Breast epithelium (tissue), 4 donors: ENCODE results near the gene LRRIQ1. TPM values are rescaled to one million over a fixed set of nuclear protein-coding genes. Genes with fewer than 3 reads are reported as not detected.

ENCODE experiments used
- DNase-seq, 2 donors: peaks; one replicate each; pipeline ENCODE4 v3.0.0-alpha.2; 2019; ENCODE audit warnings: low spot score in 2 of 2
- H3K27ac ChIP-seq, 2 donors: fragments of 200-600 bp; sonication (generic) in 1 of 2; one replicate each; pipeline ENCODE4 v1.5.1; 2016 to 2019; ENCODE audit warnings: mild to moderate bottlenecking in 1 of 2
- H3K27me3 ChIP-seq, 2 donors: fragments of 200-600 bp; sonication (generic) in 1 of 2; one replicate each; pipeline versions ENCODE4 v1.5.1 to v1.6.0; 2017 to 2019; ENCODE audit warnings: control low read depth in 1 of 2, mild to moderate bottlenecking in 1 of 2
- H3K36me3 ChIP-seq: fragments of 200-600 bp; one replicate; pipeline ENCODE4 v1.5.1; 2019
- H3K4me1 ChIP-seq, 2 donors: fragments of 200-600 bp; sonication (generic); one replicate each; pipeline ENCODE4 v1.5.1; 2016 to 2019; ENCODE audit warnings: control low read depth in 1 of 2
- H3K4me3 ChIP-seq, 3 donors: fragments of 200-600 bp; sonication (generic); 1 replicate in 2 of 3; 2 replicates in 1 of 3; pipeline ENCODE4 v1.5.1; 2016 to 2019; ENCODE audit warnings: mild to moderate bottlenecking in 3 of 3, moderate library complexity in 2 of 3
- H3K9me3 ChIP-seq, 2 donors: fragments of 200-600 bp; sonication (generic) in 1 of 2; one replicate each; pipeline ENCODE4 v1.5.1; 2016 to 2019; ENCODE audit warnings: control low read depth in 1 of 2
- CTCF ChIP-seq, 3 donors: fragments of 450-650 bp; IDR thresholded peaks; one replicate each; pipeline ENCODE4 v1.5.1; 2016 to 2017; ENCODE audit warnings: antibody characterized with exemption in 3 of 3, mild to moderate bottlenecking in 3 of 3, moderate library complexity in 3 of 3
- POLR2A ChIP-seq: fragments of 450-650 bp; IDR thresholded peaks from one replicate; pipeline ENCODE4 v1.6.1; 2016; ENCODE audit warnings: antibody characterized with exemption, mild to moderate bottlenecking, moderate library complexity
- POLR2AphosphoS5 ChIP-seq, 3 donors: sonication (generic); formaldehyde crosslinking; IDR thresholded peaks; one replicate each; pipeline ENCODE4 v1.6.1; 2017; ENCODE audit warnings: antibody characterized with exemption in 3 of 3
- intact Hi-C: fragments of 100-400 bp; cut with DNase I; formaldehyde crosslinking; loops from one replicate; pipeline ENCODE4 v1.15.1; 2023; ENCODE audit warnings: low total_unique reads
- total RNA-seq, 3 donors: library from RNA; depleted of rRNA; stranded (reverse); fragments of >200 nt; gene quantifications; one replicate each; pipeline ENCODE4 v1.1.0, GENCODE V29; 2016

Gene LRRIQ1
- total RNA-seq, 3 donors from 2014 or later = 0.16 to 1.5 (median 0.66) TPM

GRCh38 chr12:85155791-85156190 is 119.6 kb downstream of the LRRIQ1 start:
- no peak overlapping the region for H3K4me3 ChIP-seq
- H3K9me3 ChIP-seq = no peaks in the 10 kb centered on the region
- H3K27ac ChIP-seq = no peak overlapping the region
- intact Hi-C loops = no loop called here
- no peaks in the 10 kb centered on the region for H3K4me1 ChIP-seq
- H3K27me3 ChIP-seq = no peaks in the 10 kb centered on the region
- no peak for DNase-seq
- no peaks in the 10 kb centered on the region for H3K36me3 ChIP-seq
- TF ChIP-seq CTCF (IDR thresholded peaks at IDR 0.05) (no peak), POLR2A (no peak), POLR2AphosphoS5 (IDR thresholded peaks at IDR 0.05) (no peak)

- Histone ChIP-seq H3K36me3 (no peaks in the 10 kb centered on the region), H3K9me3 (no peaks in the 10 kb centered on the region), H3K27me3 (no peaks in the 10 kb centered on the region), H3K27ac (no peak overlapping the region), H3K4me1 (no peaks in the 10 kb centered on the region), H3K4me3 (no peak overlapping the region)
- intact Hi-C loops = no loop called here
- no peak for DNase-seq
- TF ChIP-seq POLR2A (no peak), CTCF (IDR thresholded peaks at IDR 0.05) (no peak), POLR2AphosphoS5 (IDR thresholded peaks at IDR 0.05) (no peak)
Observed at GRCh38 chr12:85156569-85156968, 120.4 kb downstream of the LRRIQ1 start.

- no peak for DNase-seq
- Histone ChIP-seq H3K4me1 (no peaks in the 10 kb centered on the region), H3K27me3 (no peaks in the 10 kb centered on the region), H3K9me3 (no peaks in the 10 kb centered on the region), H3K4me3 (no peak overlapping the region), H3K27ac (no peak overlapping the region), H3K36me3 (no peaks in the 10 kb centered on the region)
- TF ChIP-seq POLR2AphosphoS5 (IDR thresholded peaks at IDR 0.05) = no peak
- TF ChIP-seq CTCF (IDR thresholded peaks at IDR 0.05) = no peak
- TF ChIP-seq POLR2A = no peak
- intact Hi-C loops = no loop called here
Observed at GRCh38 chr12:85157035-85157603, 121.0 kb downstream of the LRRIQ1 start.

GRCh38 chr12:85163752-85164321 is 127.7 kb downstream of the LRRIQ1 start:
- no peak for DNase-seq
- intact Hi-C loops = no loop called here
- Histone ChIP-seq H3K4me1 (no peaks in the 10 kb centered on the region), H3K36me3 (no peaks in the 10 kb centered on the region), H3K9me3 (no peaks in the 10 kb centered on the region), H3K4me3 (no peak overlapping the region), H3K27me3 (no peaks in the 10 kb centered on the region), H3K27ac (no peak overlapping the region)
- TF ChIP-seq POLR2AphosphoS5 (IDR thresholded peaks at IDR 0.05) = no peak

- intact Hi-C loops = no loop called here
- TF ChIP-seq POLR2AphosphoS5 (IDR thresholded peaks at IDR 0.05) (no peak), POLR2A (no peak), CTCF (IDR thresholded peaks at IDR 0.05) (no peak)
Observed at GRCh38 chr12:85179680-85180270, 143.6 kb downstream of the LRRIQ1 start.

More at GRCh38 chr12:85179680-85180270, 143.6 kb downstream of the LRRIQ1 start:
- no peaks in the 10 kb centered on the region for H3K4me1 ChIP-seq
- no peaks in the 10 kb centered on the region for H3K27me3 ChIP-seq
- H3K36me3 ChIP-seq = no peaks in the 10 kb centered on the region
- DNase-seq = no peak
- H3K9me3 ChIP-seq = no peaks in the 10 kb centered on the region
- no peak overlapping the region for H3K4me3 ChIP-seq
- no peak overlapping the region for H3K27ac ChIP-seq
